DND-41 (cell line): ENCODE data around the gene EPB41L5.

ENCODE experiments used
- CTCF ChIP-seq: IDR thresholded peaks from 2 replicates; pipeline ENCODE4 v1.5.1; 2012; ENCODE audit warnings: borderline replicate concordance, low read length, moderate library complexity, mild to moderate bottlenecking; ENCODE audit not compliant: poor library complexity, severe bottlenecking; ENCODE audit errors: extremely low read depth
- EZH2 ChIP-seq: IDR thresholded peaks from 3 replicates; pipeline ENCODE4 v1.6.1; 2012; ENCODE audit warnings: borderline replicate concordance, low read depth, mild to moderate bottlenecking, moderate library complexity, low read length, inconsistent platforms; ENCODE audit not compliant: severe bottlenecking

GRCh38 chr2:120204945-120205670 lies 192.2 kb downstream of the EPB41L5 start:
- TF ChIP-seq CTCF (no peak), EZH2 (no peak)
